GM12878 (cell line): ENCODE results near the gene BEST4.

Experiments used
- EP300 ChIP-seq, 2 experiments: fragments of 150-350 bp in 1 of 2; IDR thresholded peaks; 2 replicates each; pipeline ENCODE4 v1.6.1; 2011 to 2012; ENCODE audit warnings: low read depth in 2 of 2, low read length in 2 of 2, borderline replicate concordance in 1 of 2, improper control_type of control experiment in 1 of 2, inconsistent platforms in 1 of 2; ENCODE audit not compliant: control insufficient read depth in 1 of 2
- POLR2AphosphoS5 ChIP-seq: IDR thresholded peaks from 2 replicates; pipeline ENCODE4 v1.6.1; 2011; ENCODE audit warnings: mild to moderate bottlenecking, low read length, inconsistent platforms
- SP1 ChIP-seq: IDR thresholded peaks from one replicate; pipeline ENCODE4 v1.6.1; 2011; ENCODE audit warnings: low read depth, low read length
- STAT3 ChIP-seq: IDR thresholded peaks from 2 replicates; pipeline ENCODE4 v1.6.1; 2011; ENCODE audit warnings: low read depth, low read length, improper control_type of control experiment
- TF ChIP-seq, protein P1 (sequence below), 3 experiments: IDR thresholded peaks in 2 of 3; conservative IDR thresholded peaks in 1 of 3; 2 replicates each; pipeline ENCODE4 v1.5.1; 2011; ENCODE audit warnings: low read depth in 3 of 3, low read length in 3 of 3, mild to moderate bottlenecking in 3 of 3, control low read depth in 2 of 3, moderate library complexity in 2 of 3, inconsistent platforms in 1 of 3, mixed read lengths in 1 of 3; ENCODE audit not compliant: control insufficient read depth in 2 of 3, insufficient read depth in 1 of 3; ENCODE audit errors: extremely low read depth in 1 of 3
- TF ChIP-seq, protein P2 (sequence below): IDR thresholded peaks from 2 replicates; pipeline ENCODE4 v1.6.1; 2012; ENCODE audit warnings: low read depth, low read length, improper control_type of control experiment
- TF ChIP-seq, protein P3 (sequence below): fragments of 450-650 bp; IDR thresholded peaks from 2 replicates; pipeline ENCODE4 v1.6.1; 2016; ENCODE audit warnings: mild to moderate bottlenecking

DNA sequence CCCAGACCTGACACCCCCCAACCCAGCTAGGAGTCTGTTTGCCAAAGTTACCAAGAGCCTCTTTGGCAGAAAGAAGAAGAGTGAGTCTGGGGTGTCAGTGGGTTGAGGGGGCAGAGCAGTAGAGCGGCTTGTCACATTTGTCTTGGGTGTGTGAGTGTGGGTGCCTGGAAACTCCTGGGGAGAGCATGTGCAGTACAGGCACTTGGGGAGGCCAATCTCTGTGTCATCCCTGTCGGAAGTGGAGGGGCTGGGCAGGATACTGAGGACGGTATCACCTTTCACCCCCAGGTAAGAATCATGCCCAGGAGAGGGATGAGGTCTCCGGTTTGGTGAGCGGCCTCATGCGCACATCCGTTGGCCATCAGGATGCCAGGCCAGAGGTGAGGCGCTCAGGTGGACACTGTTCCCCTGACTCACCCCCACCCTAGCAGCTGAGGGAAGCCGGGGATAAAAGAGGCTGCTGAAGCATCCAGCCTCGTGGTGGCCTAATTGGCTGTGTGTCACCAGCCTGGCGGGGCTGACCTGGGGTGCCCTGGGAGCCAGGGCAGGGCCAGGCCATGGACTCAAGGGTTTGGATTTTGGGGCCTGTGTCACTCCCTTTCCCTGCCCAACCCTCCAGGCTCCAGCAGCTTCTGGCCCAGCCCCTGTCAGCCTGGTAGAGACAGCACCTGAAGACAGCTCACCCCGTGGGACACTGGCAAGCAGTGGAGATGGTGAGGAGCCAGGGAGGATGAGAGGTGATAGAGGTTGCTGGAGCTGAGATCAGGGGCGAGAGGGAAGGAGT lies 15.5 kb upstream of the BEST4 start:
- TF ChIP-seq, protein P1, sequence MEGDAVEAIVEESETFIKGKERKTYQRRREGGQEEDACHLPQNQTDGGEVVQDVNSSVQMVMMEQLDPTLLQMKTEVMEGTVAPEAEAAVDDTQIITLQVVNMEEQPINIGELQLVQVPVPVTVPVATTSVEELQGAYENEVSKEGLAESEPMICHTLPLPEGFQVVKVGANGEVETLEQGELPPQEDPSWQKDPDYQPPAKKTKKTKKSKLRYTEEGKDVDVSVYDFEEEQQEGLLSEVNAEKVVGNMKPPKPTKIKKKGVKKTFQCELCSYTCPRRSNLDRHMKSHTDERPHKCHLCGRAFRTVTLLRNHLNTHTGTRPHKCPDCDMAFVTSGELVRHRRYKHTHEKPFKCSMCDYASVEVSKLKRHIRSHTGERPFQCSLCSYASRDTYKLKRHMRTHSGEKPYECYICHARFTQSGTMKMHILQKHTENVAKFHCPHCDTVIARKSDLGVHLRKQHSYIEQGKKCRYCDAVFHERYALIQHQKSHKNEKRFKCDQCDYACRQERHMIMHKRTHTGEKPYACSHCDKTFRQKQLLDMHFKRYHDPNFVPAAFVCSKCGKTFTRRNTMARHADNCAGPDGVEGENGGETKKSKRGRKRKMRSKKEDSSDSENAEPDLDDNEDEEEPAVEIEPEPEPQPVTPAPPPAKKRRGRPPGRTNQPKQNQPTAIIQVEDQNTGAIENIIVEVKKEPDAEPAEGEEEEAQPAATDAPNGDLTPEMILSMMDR (IDR thresholded peaks at IDR 0.05 in 2 of 3, conservative IDR thresholded peaks at IDR 0.05 in 1 of 3; ENCODE audit: control insufficient read depth in 2 of 3, extremely low read depth in 1 of 3, insufficient read depth in 1 of 3, low read depth in 3 of 3, low read length in 3 of 3): no peak
- TF ChIP-seq POLR2AphosphoS5: 0 out of 2 replicates have a peak, but pooled peaks have one; percentile 23
- TF ChIP-seq STAT3: no peak
- no peak for TF ChIP-seq SP1
- TF ChIP-seq, protein P2, sequence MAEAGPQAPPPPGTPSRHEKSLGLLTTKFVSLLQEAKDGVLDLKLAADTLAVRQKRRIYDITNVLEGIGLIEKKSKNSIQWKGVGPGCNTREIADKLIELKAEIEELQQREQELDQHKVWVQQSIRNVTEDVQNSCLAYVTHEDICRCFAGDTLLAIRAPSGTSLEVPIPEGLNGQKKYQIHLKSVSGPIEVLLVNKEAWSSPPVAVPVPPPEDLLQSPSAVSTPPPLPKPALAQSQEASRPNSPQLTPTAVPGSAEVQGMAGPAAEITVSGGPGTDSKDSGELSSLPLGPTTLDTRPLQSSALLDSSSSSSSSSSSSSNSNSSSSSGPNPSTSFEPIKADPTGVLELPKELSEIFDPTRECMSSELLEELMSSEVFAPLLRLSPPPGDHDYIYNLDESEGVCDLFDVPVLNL: no peak
- TF ChIP-seq, protein P3, sequence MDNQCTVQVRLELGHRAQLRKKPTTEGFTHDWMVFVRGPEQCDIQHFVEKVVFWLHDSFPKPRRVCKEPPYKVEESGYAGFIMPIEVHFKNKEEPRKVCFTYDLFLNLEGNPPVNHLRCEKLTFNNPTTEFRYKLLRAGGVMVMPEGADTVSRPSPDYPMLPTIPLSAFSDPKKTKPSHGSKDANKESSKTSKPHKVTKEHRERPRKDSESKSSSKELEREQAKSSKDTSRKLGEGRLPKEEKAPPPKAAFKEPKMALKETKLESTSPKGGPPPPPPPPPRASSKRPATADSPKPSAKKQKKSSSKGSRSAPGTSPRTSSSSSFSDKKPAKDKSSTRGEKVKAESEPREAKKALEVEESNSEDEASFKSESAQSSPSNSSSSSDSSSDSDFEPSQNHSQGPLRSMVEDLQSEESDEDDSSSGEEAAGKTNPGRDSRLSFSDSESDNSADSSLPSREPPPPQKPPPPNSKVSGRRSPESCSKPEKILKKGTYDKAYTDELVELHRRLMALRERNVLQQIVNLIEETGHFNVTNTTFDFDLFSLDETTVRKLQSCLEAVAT: no peak
- no peak for TF ChIP-seq EP300 (IDR thresholded peaks at IDR 0.05; ENCODE audit: borderline replicate concordance in 1 of 2, control insufficient read depth in 1 of 2, low read depth in 2 of 2, low read length in 2 of 2)
